Measurements from ENCODE around the gene KAT2A. TPM values are rescaled to one million over a fixed set of nuclear protein-coding genes. Genes with fewer than 3 reads are reported as not detected.

The KAT2A gene
- total RNA-seq, 4 donors from 2014 or later = 36.3 to 107 (median 57.1) TPM

- no peaks in the 10 kb centered on the region for H3K9me3 ChIP-seq
- TF ChIP-seq CTCF (IDR thresholded peaks at IDR 0.05) (no peak), POLR2A (IDR thresholded peaks at IDR 0.05) (no peak), POLR2AphosphoS5 (IDR thresholded peaks at IDR 0.05) (no peak), EP300 (IDR thresholded peaks at IDR 0.05) (no peak)
- H3K36me3 ChIP-seq = peaks cover 14% of the 10 kb centered on the region
- no peak for DNase-seq (ENCODE audit: low spot score in 2 of 2)
- H3K27me3 ChIP-seq = peaks cover under 1% of the 10 kb centered on the region
- no peak overlapping the region for H3K4me3 ChIP-seq
- H3K4me1 ChIP-seq = peaks cover 21% of the 10 kb centered on the region
- 79% methylated on average over 11 of the region's 11 CpGs for WGBS
- no peak overlapping the region for H3K27ac ChIP-seq
Observed at GRCh38 chr17:42103221-42103954, 17.8 kb downstream of the KAT2A start.

- H3K27ac ChIP-seq = no peak overlapping the region
- WGBS = 54% methylated on average over 12 of the region's 14 CpGs
- peaks cover 17% of the 10 kb centered on the region for H3K27me3 ChIP-seq
- no peak for DNase-seq (ENCODE audit: low spot score in 2 of 2)
- TF ChIP-seq EP300 (IDR thresholded peaks at IDR 0.05) (no peak), POLR2A (IDR thresholded peaks at IDR 0.05) (no peak), POLR2AphosphoS5 (IDR thresholded peaks at IDR 0.05) (no peak), CTCF (IDR thresholded peaks at IDR 0.05) (peak in 1 of 2 donors; percentile 78)
- H3K4me3 ChIP-seq = no peak overlapping the region
- peaks cover 23% of the 10 kb centered on the region for H3K4me1 ChIP-seq
- H3K36me3 ChIP-seq = peaks cover 11% of the 10 kb centered on the region
- no peaks in the 10 kb centered on the region for H3K9me3 ChIP-seq
Observed at GRCh38 chr17:42101513-42102292, 19.5 kb downstream of the KAT2A start.

- H3K9me3 ChIP-seq = no peaks in the 10 kb centered on the region
- no peak overlapping the region for H3K27ac ChIP-seq
- peaks cover 17% of the 10 kb centered on the region for H3K4me1 ChIP-seq
- DNase-seq (ENCODE audit: low spot score in 2 of 2) = no peak
- H3K27me3 ChIP-seq = peaks cover 21% of the 10 kb centered on the region
- 70% methylated on average over 11 of the region's 14 CpGs for WGBS
- TF ChIP-seq EP300 (IDR thresholded peaks at IDR 0.05) = no peak
- TF ChIP-seq POLR2AphosphoS5 (IDR thresholded peaks at IDR 0.05) = no peak
- TF ChIP-seq CTCF (IDR thresholded peaks at IDR 0.05) = no peak
- no peak for TF ChIP-seq POLR2A (IDR thresholded peaks at IDR 0.05)
- H3K36me3 ChIP-seq = peaks cover 6% of the 10 kb centered on the region
- H3K4me3 ChIP-seq = no peak overlapping the region
Observed at GRCh38 chr17:42098730-42099399, 22.3 kb downstream of the KAT2A start.

- peaks cover 17% of the 10 kb centered on the region for H3K4me1 ChIP-seq
- 27% methylated on average over 22 of the region's 52 CpGs for WGBS
- no peaks in the 10 kb centered on the region for H3K9me3 ChIP-seq
- peaks cover 21% of the 10 kb centered on the region for H3K27me3 ChIP-seq
- no peak for DNase-seq (ENCODE audit: low spot score in 2 of 2)
- H3K27ac ChIP-seq = no peak within 1 kb of the TSS
- H3K36me3 ChIP-seq = no peaks in the 10 kb centered on the region
- no peak for TF ChIP-seq CTCF (IDR thresholded peaks at IDR 0.05)
- peak within 1 kb of the TSS; percentile 33 for H3K4me3 ChIP-seq
Observed at GRCh38 chr17:42097691-42098631, 23.2 kb downstream of the KAT2A start, which contains the start of gene ZNF385C. ZNF385C (minus strand) TSS chr17:42098473; CDS start chr17:42063056, 35,417 bp downstream.
